Stomach (tissue), 4 donors: ENCODE data around the gene TNNT1.

Experiments used
- CTCF ChIP-seq, 7 experiments: fragments of 450-650 bp in 4 of 7; fragments of 200-600 bp in 3 of 7; sonication (generic) in 3 of 7; IDR thresholded peaks; one replicate each; pipeline ENCODE4 v1.5.1; 2016 to 2019; ENCODE audit warnings: antibody characterized with exemption in 7 of 7, control low read depth in 2 of 7, mild to moderate bottlenecking in 1 of 7
- EP300 ChIP-seq: sonication (generic); formaldehyde crosslinking; IDR thresholded peaks from one replicate; pipeline ENCODE4 v1.6.1; 2017; ENCODE audit warnings: antibody characterized with exemption
- POLR2A ChIP-seq, 4 donors: fragments of 450-650 bp; IDR thresholded peaks; one replicate each; pipeline ENCODE4 v1.6.1; 2016; ENCODE audit warnings: antibody characterized with exemption in 4 of 4, control low read depth in 2 of 4, mild to moderate bottlenecking in 1 of 4, moderate library complexity in 1 of 4
- POLR2AphosphoS5 ChIP-seq, 3 donors: sonication (generic); formaldehyde crosslinking; IDR thresholded peaks; one replicate each; pipeline ENCODE4 v1.6.1; 2016; ENCODE audit warnings: antibody characterized with exemption in 3 of 3

GRCh38 chr19:55178781-55179599, 30.0 kb upstream of the TNNT1 start:
- TF ChIP-seq CTCF (IDR thresholded peaks at IDR 0.05), result no peak
- TF ChIP-seq POLR2AphosphoS5 (IDR thresholded peaks at IDR 0.05), result no peak
- TF ChIP-seq POLR2A (IDR thresholded peaks at IDR 0.05), result no peak
- TF ChIP-seq EP300, result no peak
